Upper lobe of left lung (tissue), 4 donors: ENCODE data around the gene SUN1.

Source experiments
- CTCF ChIP-seq, 6 experiments: fragments of 450-650 bp in 4 of 6; fragments of 200-600 bp in 2 of 6; sonication (generic) in 2 of 6; IDR thresholded peaks; one replicate each; pipeline ENCODE4 v1.5.1; 2016 to 2019; ENCODE audit warnings: antibody characterized with exemption in 6 of 6
- EP300 ChIP-seq, 4 donors: sonication (generic); formaldehyde crosslinking; IDR thresholded peaks; one replicate each; pipeline ENCODE4 v1.5.1; 2017; ENCODE audit warnings: antibody characterized with exemption in 4 of 4, control low read depth in 2 of 4
- POLR2A ChIP-seq, 4 donors: fragments of 450-650 bp; IDR thresholded peaks; one replicate each; pipeline ENCODE4 v1.5.1; 2016 to 2017; ENCODE audit warnings: antibody characterized with exemption in 4 of 4, mild to moderate bottlenecking in 2 of 4
- POLR2AphosphoS5 ChIP-seq, 2 donors: sonication (generic); formaldehyde crosslinking; IDR thresholded peaks; one replicate each; pipeline ENCODE4 v1.5.1; 2017; ENCODE audit warnings: antibody characterized with exemption in 2 of 2

- TF ChIP-seq POLR2A (IDR thresholded peaks at IDR 0.05), result no peak
- TF ChIP-seq EP300 (IDR thresholded peaks at IDR 0.05), result no peak
- TF ChIP-seq CTCF (IDR thresholded peaks at IDR 0.05), result no peak
- TF ChIP-seq POLR2AphosphoS5 (IDR thresholded peaks at IDR 0.05), result no peak
These were observed 66.2 kb downstream of the SUN1 start for GRCh38 chr7:898460-898854.
